Right renal cortex interstitium (tissue), 3 donors: ENCODE data around the gene CYFIP1. TPM values are rescaled to one million over a fixed set of nuclear protein-coding genes. Genes with fewer than 3 reads are reported as not detected.

Experiments used
- DNase-seq, 3 donors: peaks; one replicate each; pipeline ENCODE4 v3.0.0-alpha.2; 2013; ENCODE audit warnings: low read depth in 3 of 3, low spot score in 2 of 3
- polyA plus RNA-seq, 3 donors: library from polyadenylated mRNA; unstranded; fragments of 120-200 nt; gene quantifications; one replicate each; pipeline ENCODE4 v1.2.1, GENCODE V29; 2013; ENCODE audit not compliant: insufficient read length in 3 of 3

Gene CYFIP1
- polyA plus RNA-seq, 3 donors, result 86.0 to 94.7 (median 92.1) TPM

DNA sequence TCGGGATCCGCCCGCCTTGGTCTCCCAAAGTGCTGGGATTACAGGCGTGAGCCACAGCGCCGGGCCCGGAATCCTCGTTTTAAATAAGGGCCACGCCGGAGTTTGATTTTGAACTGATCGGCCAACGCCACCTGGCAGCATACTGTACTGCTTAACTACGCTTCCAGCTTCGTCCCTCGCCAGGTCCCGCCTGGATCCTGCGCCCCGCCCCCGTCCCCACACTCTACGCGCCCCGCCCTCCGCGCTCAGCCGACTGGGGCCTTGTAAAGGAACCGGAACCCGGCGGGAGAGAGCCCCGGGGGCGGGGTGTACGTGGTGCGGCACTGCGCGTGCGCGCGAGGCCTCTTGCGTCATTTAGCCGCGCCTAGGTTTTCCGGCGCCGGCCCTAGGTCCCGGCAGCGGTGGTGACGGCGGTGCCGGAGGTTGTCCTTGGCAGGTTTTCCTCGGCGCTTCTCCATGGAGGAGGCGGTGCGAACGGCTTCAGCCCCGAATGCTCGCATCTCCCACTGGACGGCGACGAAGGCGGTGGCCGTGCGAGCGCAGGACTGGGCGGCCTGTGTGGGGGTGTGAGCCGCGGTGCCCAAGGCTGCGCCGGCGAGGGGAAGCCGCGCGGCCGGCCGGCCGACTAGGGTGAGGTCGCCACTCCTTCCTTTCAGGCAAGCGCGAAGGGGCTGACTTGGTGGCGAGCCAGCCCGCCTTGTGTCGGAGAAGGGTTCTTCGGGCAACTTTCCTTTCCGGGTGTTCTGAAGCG, 141.7 kb downstream of the CYFIP1 start, which contains the start of gene NIPA2:
Gene NIPA2 (plus strand): TSS at position 375 of the 751 bp plus-strand sequence. CDS start 13,066 bp downstream, outside the sequence.
- DNase-seq, result peak; percentile 93 to 94 (median 93)

DNA sequence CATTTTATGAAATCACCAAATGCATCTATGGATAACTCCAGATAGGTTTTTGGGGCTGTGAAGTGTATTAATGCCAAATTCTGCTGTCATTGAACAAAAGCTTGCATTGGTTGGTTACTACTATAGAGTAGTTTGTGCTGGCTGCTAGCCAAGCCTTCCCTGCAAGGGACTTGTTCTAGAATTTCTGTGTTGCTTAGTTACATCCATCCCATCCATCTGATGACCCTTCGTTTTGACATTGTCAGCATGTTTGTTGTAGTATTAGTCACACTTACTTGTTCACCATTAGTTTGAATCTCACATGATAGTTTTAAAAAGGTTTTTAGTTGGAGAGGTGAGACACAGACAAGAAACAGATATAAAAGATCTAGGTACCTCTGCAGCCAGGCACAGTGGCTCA, 148.7 kb downstream of the CYFIP1 start:
- DNase-seq, result no peak

DNA sequence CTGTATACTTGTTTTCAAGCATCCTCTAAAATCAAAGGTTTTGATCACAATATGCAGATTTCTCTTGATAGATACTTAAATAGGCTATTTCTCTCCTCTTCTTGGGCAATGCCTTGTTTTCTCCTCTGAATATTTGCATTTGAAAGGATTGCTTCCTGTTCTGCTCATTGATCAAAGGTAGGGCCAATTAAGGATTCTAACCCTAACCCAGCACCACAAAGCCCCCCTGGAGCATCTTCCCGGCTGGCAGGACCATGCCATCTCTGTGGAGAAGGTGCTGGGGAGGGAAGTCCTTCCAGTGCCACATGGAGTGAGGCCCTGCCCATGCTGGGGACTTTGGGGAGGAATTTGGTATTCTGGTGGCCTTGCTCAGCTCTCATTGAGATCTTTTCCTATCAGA, 153.0 kb downstream of the CYFIP1 start:
- no peak for DNase-seq

DNA sequence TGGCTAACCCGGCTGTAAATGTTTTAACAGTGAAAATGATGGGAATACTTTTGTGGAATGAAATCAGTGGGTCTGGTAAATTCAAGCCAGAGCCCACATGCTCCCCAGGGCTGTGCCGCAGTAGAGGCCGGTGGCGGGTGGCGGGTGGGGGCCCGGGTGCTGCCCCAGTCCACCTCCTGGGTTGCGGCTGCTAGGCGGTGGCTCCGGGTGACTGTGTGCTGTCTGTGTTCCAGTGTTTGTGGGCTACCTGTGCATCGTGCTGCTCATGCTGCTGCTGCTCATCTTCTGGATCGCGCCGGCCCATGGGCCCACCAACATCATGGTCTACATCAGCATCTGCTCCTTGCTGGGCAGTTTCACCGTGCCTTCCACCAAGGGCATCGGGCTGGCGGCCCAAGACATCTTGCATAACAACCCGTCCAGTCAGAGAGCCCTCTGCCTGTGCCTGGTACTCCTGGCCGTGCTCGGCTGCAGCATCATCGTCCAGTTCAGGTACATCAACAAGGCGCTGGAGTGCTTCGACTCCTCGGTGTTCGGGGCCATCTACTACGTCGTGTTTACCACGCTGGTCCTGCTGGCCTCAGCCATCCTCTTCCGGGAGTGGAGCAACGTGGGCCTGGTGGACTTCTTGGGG, 156.6 kb downstream of the CYFIP1 start:
- DNase-seq, result no peak

DNA sequence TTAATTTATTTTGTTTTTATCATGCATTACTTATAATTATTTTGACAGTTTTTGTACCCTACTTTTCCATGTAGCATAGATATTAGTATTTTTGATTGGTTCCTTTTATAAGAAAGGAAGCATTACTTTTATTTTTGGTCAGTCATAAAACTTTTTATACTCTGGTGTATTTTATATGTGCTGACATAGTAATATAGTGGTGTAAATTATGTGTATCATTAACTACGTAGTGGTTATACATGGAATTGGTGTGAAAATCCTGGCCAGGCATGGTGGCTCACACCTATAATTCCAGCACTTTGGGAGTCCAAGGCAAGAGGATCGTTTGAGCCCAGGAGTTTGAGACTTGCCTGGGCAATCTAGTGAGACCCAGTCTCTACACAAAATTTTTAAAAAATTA, 160.5 kb downstream of the CYFIP1 start:
- no peak for DNase-seq

Other genes starting within 250 kb of the CYFIP1 start
- gene NIPA1, start 193.7 kb downstream of the CYFIP1 start, polyA plus RNA-seq, result 10 to 100 TPM; 10.8 to 12.9 (median 11.5) TPM
- gene NIPA2, start 141.7 kb downstream of the CYFIP1 start, polyA plus RNA-seq, result 10 to 100 TPM; 59.5 to 63.5 (median 61.5) TPM
- 10 to 100 TPM; 21.6 to 27.3 (median 22.3) TPM for gene TUBGCP5, start 59.2 kb upstream of the CYFIP1 start, polyA plus RNA-seq
- gene GOLGA6L1, start 156.5 kb upstream of the CYFIP1 start, polyA plus RNA-seq, result not detected